KMS-11 (cell line): ENCODE data around the gene INTU.
"Not testable (repeated sequence)": the region's sequence is repeated elsewhere in the genome, so short reads cannot be mapped to it uniquely, and the experiment has no call there.

Experiments used
- H2AFZ ChIP-seq: fragments of 200-600 bp; sonication (generic); 2 replicates; pipeline ENCODE4 v1.6.1; 2016; ENCODE audit warnings: antibody characterized with exemption, mixed run types, low read depth
- H3K27ac ChIP-seq: fragments of 200-600 bp; sonication (generic); 2 replicates; pipeline ENCODE4 v1.6.1; 2016; ENCODE audit warnings: mild to moderate bottlenecking, mixed run types
- H3K27me3 ChIP-seq: fragments of 200-600 bp; sonication (generic); 2 replicates; pipeline ENCODE4 v1.6.1; 2017; ENCODE audit warnings: mild to moderate bottlenecking, low read depth, mixed run types, moderate library complexity; ENCODE audit not compliant: insufficient read depth
- H3K36me3 ChIP-seq: fragments of 200-600 bp; sonication (generic); 2 replicates; pipeline ENCODE4 v1.6.1; 2017; ENCODE audit warnings: mild to moderate bottlenecking, mixed run types; ENCODE audit not compliant: insufficient read depth
- H3K4me1 ChIP-seq: fragments of 200-600 bp; sonication (generic); 2 replicates; pipeline ENCODE4 v1.6.1; 2016; ENCODE audit warnings: mild to moderate bottlenecking, low read depth, mixed run types; ENCODE audit not compliant: poor library complexity, severe bottlenecking
- H3K4me2 ChIP-seq: fragments of 200-600 bp; sonication (generic); 2 replicates; pipeline ENCODE4 v1.7.0; 2016; ENCODE audit warnings: mild to moderate bottlenecking, mixed run types
- H3K4me3 ChIP-seq: fragments of 200-600 bp; sonication (generic); IDR thresholded peaks from 2 replicates; pipeline ENCODE4 v1.6.1; 2017; ENCODE audit warnings: low read depth, low read length, mixed read lengths; ENCODE audit not compliant: insufficient read depth
- H3K79me2 ChIP-seq: fragments of 200-600 bp; sonication (generic); 2 replicates; pipeline ENCODE4 v1.6.1; 2016; ENCODE audit warnings: low read depth, mixed run types; ENCODE audit not compliant: insufficient read depth
- H3K9ac ChIP-seq: fragments of 200-600 bp; sonication (generic); 2 replicates; pipeline ENCODE4 v1.6.1; 2016; ENCODE audit warnings: mild to moderate bottlenecking, mixed run types
- H4K20me1 ChIP-seq: fragments of 200-600 bp; sonication (generic); 2 replicates; pipeline ENCODE4 v1.6.1; 2016; ENCODE audit warnings: mild to moderate bottlenecking, mixed run types; ENCODE audit not compliant: insufficient read depth
- TF ChIP-seq, protein P1 (sequence below): fragments of 200-600 bp; sonication (generic); conservative IDR thresholded peaks from 2 replicates; pipeline ENCODE4 v1.6.1; 2017; ENCODE audit warnings: low read depth, mild to moderate bottlenecking, antibody characterized with exemption, low read length, moderate library complexity, mixed read lengths

Gene INTU

GRCh38 chr4:127643791-127644190 is 11.0 kb downstream of the INTU start:
- H2AFZ ChIP-seq, result no peak overlapping the region
- no peak overlapping the region for H3K9ac ChIP-seq
- no peaks in the 10 kb centered on the region for H4K20me1 ChIP-seq
- H3K79me2 ChIP-seq, result no peaks in the 10 kb centered on the region
- H3K27ac ChIP-seq, result no peak overlapping the region
- no peaks in the 10 kb centered on the region for H3K27me3 ChIP-seq
- no peak overlapping the region for H3K4me3 ChIP-seq
- TF ChIP-seq, protein P1, sequence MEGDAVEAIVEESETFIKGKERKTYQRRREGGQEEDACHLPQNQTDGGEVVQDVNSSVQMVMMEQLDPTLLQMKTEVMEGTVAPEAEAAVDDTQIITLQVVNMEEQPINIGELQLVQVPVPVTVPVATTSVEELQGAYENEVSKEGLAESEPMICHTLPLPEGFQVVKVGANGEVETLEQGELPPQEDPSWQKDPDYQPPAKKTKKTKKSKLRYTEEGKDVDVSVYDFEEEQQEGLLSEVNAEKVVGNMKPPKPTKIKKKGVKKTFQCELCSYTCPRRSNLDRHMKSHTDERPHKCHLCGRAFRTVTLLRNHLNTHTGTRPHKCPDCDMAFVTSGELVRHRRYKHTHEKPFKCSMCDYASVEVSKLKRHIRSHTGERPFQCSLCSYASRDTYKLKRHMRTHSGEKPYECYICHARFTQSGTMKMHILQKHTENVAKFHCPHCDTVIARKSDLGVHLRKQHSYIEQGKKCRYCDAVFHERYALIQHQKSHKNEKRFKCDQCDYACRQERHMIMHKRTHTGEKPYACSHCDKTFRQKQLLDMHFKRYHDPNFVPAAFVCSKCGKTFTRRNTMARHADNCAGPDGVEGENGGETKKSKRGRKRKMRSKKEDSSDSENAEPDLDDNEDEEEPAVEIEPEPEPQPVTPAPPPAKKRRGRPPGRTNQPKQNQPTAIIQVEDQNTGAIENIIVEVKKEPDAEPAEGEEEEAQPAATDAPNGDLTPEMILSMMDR, result no peak
- no peak overlapping the region for H3K4me2 ChIP-seq
- H3K36me3 ChIP-seq, result no peaks in the 10 kb centered on the region
- no peaks in the 10 kb centered on the region for H3K4me1 ChIP-seq

GRCh38 chr4:127648061-127648460 is 15.3 kb downstream of the INTU start:
- Histone ChIP-seq H3K79me2 (no peaks in the 10 kb centered on the region), H3K4me3 (no peak overlapping the region), H3K4me2 (no peak overlapping the region), H3K27ac (no peak overlapping the region), H3K36me3 (no peaks in the 10 kb centered on the region), H3K27me3 (no peaks in the 10 kb centered on the region), H2AFZ (no peak overlapping the region), H3K9ac (no peak overlapping the region), H4K20me1 (no peaks in the 10 kb centered on the region), H3K4me1 (no peaks in the 10 kb centered on the region)
- TF ChIP-seq, protein P1, result no peak

DNA sequence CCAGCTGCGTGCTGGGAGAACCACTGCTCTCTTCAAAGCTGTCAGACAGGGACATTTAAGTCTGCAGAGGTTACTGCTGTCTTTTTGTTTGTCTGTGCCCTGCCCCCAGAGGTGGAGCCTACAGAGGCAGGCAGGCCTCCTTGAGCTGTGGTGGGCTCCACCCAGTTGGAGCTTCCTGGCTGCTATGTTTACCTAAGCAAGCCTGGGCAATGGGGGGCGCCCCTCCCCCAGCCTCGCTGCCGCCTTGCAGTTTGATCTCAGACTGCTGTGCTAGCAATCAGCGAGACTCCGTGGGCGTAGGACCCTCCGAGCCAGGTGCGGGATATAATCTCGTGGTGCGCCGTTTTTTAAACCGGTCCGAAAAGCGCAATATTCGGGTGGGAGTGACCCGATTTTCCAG is 22.8 kb downstream of the INTU start:
- H3K27me3 ChIP-seq, H3K79me2 ChIP-seq, H3K36me3 ChIP-seq, H3K4me3 ChIP-seq, H2AFZ ChIP-seq, H4K20me1 ChIP-seq, H3K4me2 ChIP-seq, H3K27ac ChIP-seq, H3K9ac ChIP-seq, H3K4me1 ChIP-seq: not testable (repeated sequence)

DNA sequence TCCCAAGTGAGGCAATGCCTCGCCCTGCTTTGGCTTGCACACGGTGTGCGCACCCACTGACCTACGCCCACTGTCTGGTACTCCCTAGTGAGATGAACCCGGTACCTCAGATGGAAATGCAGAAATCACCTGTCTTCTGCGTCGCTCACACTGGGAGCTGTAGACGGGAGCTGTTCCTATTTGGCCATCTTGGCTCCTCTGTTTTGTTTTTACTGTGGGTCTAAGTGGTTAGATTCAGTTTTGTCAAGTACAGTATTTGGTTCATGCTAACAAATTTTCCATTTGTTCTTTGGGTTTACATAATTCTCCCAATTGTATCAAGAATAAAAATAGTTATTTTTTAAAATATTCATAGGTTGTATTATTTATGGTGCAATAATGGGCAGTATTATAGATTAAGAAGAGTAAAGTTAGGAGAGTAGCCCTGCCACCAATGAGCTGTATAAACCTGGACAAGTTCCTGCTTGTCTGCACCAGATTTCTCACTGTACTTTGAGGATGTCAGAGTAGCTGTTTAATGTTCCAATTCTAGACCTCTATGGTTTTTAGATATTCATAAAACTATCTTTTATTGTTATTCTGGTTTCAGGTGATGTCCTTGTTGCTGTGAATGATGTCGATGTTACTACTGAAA is 23.4 kb downstream of the INTU start:
- Histone ChIP-seq H4K20me1 (no peaks in the 10 kb centered on the region), H3K79me2 (no peaks in the 10 kb centered on the region), H2AFZ (no peak overlapping the region), H3K4me3 (no peak overlapping the region), H3K4me1 (no peaks in the 10 kb centered on the region), H3K27ac (no peak overlapping the region), H3K27me3 (no peaks in the 10 kb centered on the region), H3K4me2 (no peak overlapping the region), H3K36me3 (no peaks in the 10 kb centered on the region), H3K9ac (no peak overlapping the region)
- TF ChIP-seq, protein P1, result no peak

DNA sequence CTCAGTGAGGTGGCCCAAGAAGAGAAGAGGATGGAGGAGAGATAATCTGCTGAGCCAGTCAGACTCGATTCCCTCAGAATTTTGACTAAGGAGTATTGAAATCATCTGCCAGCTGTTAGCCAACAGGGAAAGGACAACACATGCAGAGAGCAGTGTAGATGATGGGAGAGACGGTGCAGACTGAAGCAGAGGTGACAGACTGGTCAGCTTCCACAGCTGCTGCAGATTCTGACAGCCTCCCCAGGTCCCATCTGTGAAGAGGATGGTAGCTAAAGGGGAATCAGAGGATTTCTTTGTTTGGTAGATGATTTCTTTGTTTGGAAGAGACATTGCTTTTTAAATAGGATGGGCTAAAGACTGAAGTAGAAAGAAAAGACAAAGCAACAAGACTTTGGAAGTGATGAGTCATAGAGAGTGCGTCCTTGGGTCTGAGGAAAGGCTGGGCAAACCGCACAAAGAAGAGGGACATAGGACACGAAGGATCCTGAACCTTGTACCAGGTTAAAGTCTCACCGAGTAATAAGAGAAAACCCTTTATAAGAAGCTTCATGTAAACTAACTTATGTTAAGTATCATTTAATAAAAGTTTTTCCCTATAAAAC is 27.6 kb downstream of the INTU start:
- Histone ChIP-seq H3K36me3 (no peaks in the 10 kb centered on the region), H2AFZ (no peak overlapping the region), H3K27ac (no peak overlapping the region), H3K27me3 (no peaks in the 10 kb centered on the region), H3K4me3 (no peak overlapping the region), H4K20me1 (no peaks in the 10 kb centered on the region), H3K9ac (no peak overlapping the region), H3K79me2 (no peaks in the 10 kb centered on the region), H3K4me2 (no peak overlapping the region), H3K4me1 (no peaks in the 10 kb centered on the region)
- TF ChIP-seq, protein P1, result no peak
